Cardiac septum (tissue), 1 donor: ENCODE measurements around the gene P2RX5. TPM values are rescaled to one million over a fixed set of nuclear protein-coding genes. Genes with fewer than 3 reads are reported as not detected.
A peak's percentile ranks its signal among the peaks of the same experiment; 100 is the strongest.

Source experiments
- DNase-seq: peaks from one replicate; pipeline ENCODE4 v3.0.0-alpha.2; 2020; ENCODE audit warnings: low spot score
- intact Hi-C: fragments of 100-400 bp; cut with DNase I; formaldehyde crosslinking; loops from one replicate; pipeline ENCODE4 v1.14.0; 2022
- total RNA-seq: library from RNA; stranded (reverse); fragmentation: NEBNext Ultra II Directional; extraction: Animal tissue kit (Norgen Biotek cat#: 25700); gene quantifications from one replicate; pipeline ENCODE4 v1.2.1, GENCODE V29; 2021
- donor health status: DM: no; HTN: no; CAD: no.

The P2RX5 gene
- total RNA-seq, 1 donor from 2014 or later, result 37.9 TPM

- DNase-seq, result no peak
- intact Hi-C loops, result loop anchor here (10.0 kb wide), 1 partner anchor 129 kb away; no protein-coding TSS in a partner anchor
These were observed 32.6 kb downstream of the P2RX5 start for GRCh38 chr17:3663102-3664011.

- no peak for DNase-seq
- intact Hi-C loops, result loop anchor here (10.0 kb wide), 1 partner anchor 126 kb away; no protein-coding TSS in a partner anchor
These were observed 35.6 kb downstream of the P2RX5 start for GRCh38 chr17:3660311-3660891.

GRCh38 chr17:3659541-3660111 lies 36.3 kb downstream of the P2RX5 start:
- DNase-seq, result peak; percentile 86
- intact Hi-C loops, result loop anchor here (10.0 kb wide), 1 partner anchor 125 kb away; no protein-coding TSS in a partner anchor

- no peak for DNase-seq
- intact Hi-C loops, result no loop called here
These were observed 37.0 kb downstream of the P2RX5 start for GRCh38 chr17:3658784-3659449.

- intact Hi-C loops, result no loop called here
- no peak for DNase-seq
These were observed 37.8 kb downstream of the P2RX5 start for GRCh38 chr17:3657874-3658783.

GRCh38 chr17:3657588-3657869 lies 38.4 kb downstream of the P2RX5 start:
- no peak for DNase-seq
- intact Hi-C loops, result no loop called here

GRCh38 chr17:3656755-3657587 lies 39.0 kb downstream of the P2RX5 start:
- DNase-seq, result no peak
- intact Hi-C loops, result no loop called here

GRCh38 chr17:3656353-3656752 lies 39.6 kb downstream of the P2RX5 start:
- no peak for DNase-seq
- intact Hi-C loops, result no loop called here

- DNase-seq, result no peak
- intact Hi-C loops, result no loop called here
These were observed 40.2 kb downstream of the P2RX5 start for GRCh38 chr17:3655766-3656165.

GRCh38 chr17:3647769-3648555 lies 48.0 kb downstream of the P2RX5 start:
- no peak for DNase-seq
- intact Hi-C loops, result loop anchor here (5.0 kb wide), 1 partner anchor 601 kb away; no protein-coding TSS in a partner anchor

- DNase-seq, result no peak
- intact Hi-C loops, result loop anchor here (5.0 kb wide), 1 partner anchor 600 kb away; no protein-coding TSS in a partner anchor
These were observed 48.7 kb downstream of the P2RX5 start for GRCh38 chr17:3647251-3647650.

GRCh38 chr17:3645310-3645709 lies 50.6 kb downstream of the P2RX5 start:
- no peak for DNase-seq
- intact Hi-C loops, result loop anchor here (5.0 kb wide), 1 partner anchor 598 kb away; no protein-coding TSS in a partner anchor

- DNase-seq, result no peak
- intact Hi-C loops, result no loop called here
These were observed 52.0 kb downstream of the P2RX5 start for GRCh38 chr17:3643889-3644349.

- intact Hi-C loops, result no loop called here
These were observed 54.1 kb downstream of the P2RX5 start for GRCh38 chr17:3641717-3642486.

GRCh38 chr17:3641014-3641413 lies 54.9 kb downstream of the P2RX5 start:
- DNase-seq, result no peak
- intact Hi-C loops, result no loop called here

More at GRCh38 chr17:3641717-3642486, 54.1 kb downstream of the P2RX5 start:
- DNase-seq, result no peak

GRCh38 chr17:3639981-3640596 lies 55.9 kb downstream of the P2RX5 start:
- intact Hi-C loops, result loop anchor here (10.0 kb wide), 1 partner anchor 105 kb away; no protein-coding TSS in a partner anchor
- DNase-seq, result no peak
